ENCODE results near the gene FASTK. TPM values are rescaled to one million over a fixed set of nuclear protein-coding genes. Genes with fewer than 3 reads are reported as not detected.

Gene FASTK
- 10 to 100 TPM; 51.3 to 82.2 (median 60.8) TPM for total RNA-seq

- no peaks in the 10 kb centered on the region for H3K9me3 ChIP-seq
- peak within 1 kb of the TSS; percentile 85 to 98 for H3K4me3 ChIP-seq
- H3K36me3 ChIP-seq: peaks cover 0 to 22% of the 10 kb centered on the region in 2 donors
- peak; percentile 87 for ATAC-seq
- WGBS, 2 donors (ENCODE audit: low coverage in 1 of 2): no CpG with 5 or more reads among the region's 66 CpGs
- H3K4me1 ChIP-seq: peaks cover 8 to 80% (median 39%) of the 10 kb centered on the region in 3 donors
- TF ChIP-seq EP300 (IDR thresholded peaks at IDR 0.05) (no peak), CTCF (IDR thresholded peaks at IDR 0.05) (no peak), POLR2A (IDR thresholded peaks at IDR 0.05) (peak; percentile 64 to 70), POLR2AphosphoS5 (IDR thresholded peaks at IDR 0.05) (peak; percentile 34)
- H3K27ac ChIP-seq: peak within 1 kb of the TSS; percentile 80 to 98 (median 96)
- no peaks in the 10 kb centered on the region for H3K27me3 ChIP-seq
These were observed at the start of gene FASTK for GRCh38 chr7:151080522-151081169. FASTK (minus strand) TSS chr7:151080809; CDS start chr7:151080766, 43 bp downstream.

- ATAC-seq: no peak
- Histone ChIP-seq H3K4me3 (no peak overlapping the region), H3K27me3 (no peaks in the 10 kb centered on the region), H3K9me3 (no peaks in the 10 kb centered on the region), H3K36me3 (peaks cover 0 to 88% of the 10 kb centered on the region in 2 donors), H3K4me1 (peaks cover 0 to 24% (median 3%) of the 10 kb centered on the region in 3 donors), H3K27ac (no peak overlapping the region)
- 100% methylated on average over 1 of the region's 9 CpGs; no CpG with 5 or more reads in 1 of the 2 donors for WGBS, 2 donors (ENCODE audit: low coverage in 1 of 2)
- TF ChIP-seq POLR2AphosphoS5 (IDR thresholded peaks at IDR 0.05) (no peak), POLR2A (IDR thresholded peaks at IDR 0.05) (no peak), EP300 (IDR thresholded peaks at IDR 0.05) (no peak), CTCF (IDR thresholded peaks at IDR 0.05) (no peak)
These were observed 49.5 kb upstream of the FASTK start for GRCh38 chr7:151129960-151130591.

- H3K27ac ChIP-seq: no peak overlapping the region
- no peak overlapping the region for H3K4me3 ChIP-seq
- H3K4me1 ChIP-seq: peaks cover 0 to 29% (median 5%) of the 10 kb centered on the region in 3 donors
- TF ChIP-seq EP300 (IDR thresholded peaks at IDR 0.05) (no peak), POLR2A (IDR thresholded peaks at IDR 0.05) (no peak), CTCF (IDR thresholded peaks at IDR 0.05) (no peak), POLR2AphosphoS5 (IDR thresholded peaks at IDR 0.05) (no peak)
- H3K9me3 ChIP-seq: no peaks in the 10 kb centered on the region
- WGBS, 2 donors (ENCODE audit: low coverage in 1 of 2): 61 to 95% methylated on average over 4 to 6 of the region's 28 CpGs
- peaks cover 0 to 88% of the 10 kb centered on the region in 2 donors for H3K36me3 ChIP-seq
- no peak for ATAC-seq
- H3K27me3 ChIP-seq: no peaks in the 10 kb centered on the region
These were observed 48.7 kb upstream of the FASTK start for GRCh38 chr7:151129117-151129959.

GRCh38 chr7:151128716-151129115, 48.1 kb upstream of the FASTK start:
- Histone ChIP-seq H3K27me3 (no peaks in the 10 kb centered on the region), H3K9me3 (no peaks in the 10 kb centered on the region), H3K27ac (no peak overlapping the region), H3K4me1 (peaks cover 0 to 35% (median 5%) of the 10 kb centered on the region in 3 donors), H3K36me3 (peaks cover 0 to 86% of the 10 kb centered on the region in 2 donors), H3K4me3 (no peak overlapping the region)
- WGBS, 2 donors (ENCODE audit: low coverage in 1 of 2): 90 to 94% methylated on average over 2 of the region's 8 CpGs
- no peak for TF ChIP-seq POLR2A (IDR thresholded peaks at IDR 0.05)
- ATAC-seq: no peak

GRCh38 chr7:151128144-151128543, 47.5 kb upstream of the FASTK start:
- ATAC-seq: no peak
- Histone ChIP-seq H3K4me1 (peaks cover 0 to 36% (median 5%) of the 10 kb centered on the region in 3 donors), H3K9me3 (no peaks in the 10 kb centered on the region), H3K36me3 (peaks cover 0 to 86% of the 10 kb centered on the region in 2 donors), H3K27me3 (no peaks in the 10 kb centered on the region), H3K4me3 (no peak overlapping the region), H3K27ac (no peak overlapping the region)
- TF ChIP-seq CTCF (IDR thresholded peaks at IDR 0.05): no peak
- no peak for TF ChIP-seq EP300 (IDR thresholded peaks at IDR 0.05)
- no peak for TF ChIP-seq POLR2A (IDR thresholded peaks at IDR 0.05)
- 78% methylated on average over 1 of the region's 14 CpGs; no CpG with 5 or more reads in 1 of the 2 donors for WGBS, 2 donors (ENCODE audit: low coverage in 1 of 2)
